ENCODE results near the gene GGTLC1.

GGTLC1 gene

DNA sequence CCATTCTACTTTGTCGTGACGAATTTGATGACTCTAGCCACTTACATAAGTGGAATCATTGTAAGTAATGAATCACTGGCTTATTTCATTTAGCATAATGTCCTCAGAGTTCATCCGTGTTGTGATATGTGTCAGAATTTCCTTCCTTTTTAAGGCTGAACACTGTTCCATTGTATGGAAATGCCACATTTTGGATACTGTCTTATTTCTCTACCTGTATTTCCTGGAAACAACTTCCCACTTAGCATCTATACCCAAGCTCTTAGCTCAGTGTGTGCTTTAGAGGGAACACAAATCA, 28.8 kb upstream of the GGTLC1 start:
- Histone ChIP-seq H3K27me3 (ENCODE audit: control insufficient read depth in 1 of 2, insufficient read depth in 1 of 2, low read length in 2 of 2) (peaks cover 32 to 51% of the 10 kb centered on the region in 2 experiments), H3K4me1 (ENCODE audit: control insufficient read depth, insufficient read depth, low read depth, low read length) (no peaks in the 10 kb centered on the region), H4K91ac (ENCODE audit: low read length) (no peak overlapping the region), H2BK15ac (ENCODE audit: low read depth, poor library complexity, severe bottlenecking) (no peak overlapping the region), H3K9ac (ENCODE audit: low read length) (no peak overlapping the region), H2AK5ac (ENCODE audit: low read length, severe bottlenecking) (no peak overlapping the region), H3K4me2 (ENCODE audit: low read length, poor library complexity, severe bottlenecking) (no peak overlapping the region), H3K18ac (ENCODE audit: low read depth in 1 of 2, low read length in 2 of 2) (no peak overlapping the region), H2BK12ac (ENCODE audit: low read length in 2 of 2) (no peak overlapping the region), H3K27ac (ENCODE audit: low read length, poor library complexity, severe bottlenecking) (no peak overlapping the region), H2BK120ac (ENCODE audit: low read depth, low read length) (no peak overlapping the region), H3K9me3 (ENCODE audit: control insufficient read depth, low read length) (no peaks in the 10 kb centered on the region), H4K8ac (ENCODE audit: low read length) (no peak overlapping the region), H2AFZ (ENCODE audit: low read depth, low read length) (no peak overlapping the region), H3K4me3 (ENCODE audit: insufficient read depth in 1 of 2, low read depth in 1 of 2, low read length in 2 of 2) (no peak overlapping the region), H3K23ac (ENCODE audit: low read length in 2 of 2) (no peak overlapping the region), H3K36me3 (ENCODE audit: control insufficient read depth in 1 of 2, insufficient read depth in 2 of 2, low read depth in 1 of 2, low read length in 2 of 2) (no peaks in the 10 kb centered on the region), H3K14ac (ENCODE audit: low read length in 2 of 2) (no peak overlapping the region), H3K4ac (ENCODE audit: low read depth in 1 of 2, low read length in 2 of 2) (no peak overlapping the region), H2BK5ac (ENCODE audit: low read depth, low read length, poor library complexity, severe bottlenecking) (no peak overlapping the region), H3K79me1 (replicated peaks; ENCODE audit: low read length, poor library complexity, severe bottlenecking) (no peaks in the 10 kb centered on the region)
- WGBS, result 60% methylated on average over 1 of the region's 3 CpGs
- no peak for DNase-seq

DNA sequence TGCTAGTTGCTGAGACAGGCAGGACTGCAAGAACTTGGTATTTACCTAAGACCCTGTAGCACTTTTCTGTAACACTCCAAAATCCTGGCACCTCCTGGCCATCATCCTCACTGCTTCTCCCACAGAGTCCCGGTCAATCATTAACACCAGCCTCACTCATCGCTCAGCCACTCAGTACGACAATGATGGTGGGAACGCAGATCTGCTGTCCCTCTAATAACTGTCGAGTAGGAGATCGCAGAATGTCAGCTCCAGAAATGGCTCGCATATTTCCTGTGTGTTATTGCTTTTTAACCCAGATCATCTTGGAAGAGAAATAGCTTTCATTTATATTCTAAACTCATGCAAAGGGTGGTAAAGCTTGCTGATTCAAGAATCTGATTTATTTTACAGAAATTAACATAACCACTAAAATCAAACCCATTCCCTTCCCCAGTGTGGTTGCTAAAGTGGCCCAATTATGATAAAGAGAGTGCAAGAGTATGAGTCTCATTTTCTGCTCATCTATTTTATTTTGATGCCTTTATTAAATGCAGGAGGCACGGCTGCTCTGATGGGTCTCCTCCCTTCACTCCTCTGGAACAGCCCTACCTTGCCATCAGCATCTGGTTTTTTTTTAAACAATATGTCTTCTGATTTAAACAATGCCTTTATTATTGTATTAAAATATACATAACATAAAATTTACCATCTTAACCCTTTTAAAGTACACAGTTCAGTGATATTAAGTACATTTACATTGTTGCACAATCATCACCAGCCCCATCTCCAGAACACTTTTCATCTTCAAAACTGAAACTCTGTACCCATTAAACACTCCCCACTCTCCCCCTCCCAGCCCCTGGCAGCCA, 28.3 kb upstream of the GGTLC1 start:
- DNase-seq, result no peak
- H3K4me1 ChIP-seq (ENCODE audit: control insufficient read depth, insufficient read depth, low read depth, low read length), result no peaks in the 10 kb centered on the region
- no peak overlapping the region for H3K4me3 ChIP-seq (ENCODE audit: insufficient read depth in 1 of 2, low read depth in 1 of 2, low read length in 2 of 2)
- H2BK15ac ChIP-seq (ENCODE audit: low read depth, poor library complexity, severe bottlenecking), result no peak overlapping the region
- H3K79me1 ChIP-seq (replicated peaks; ENCODE audit: low read length, poor library complexity, severe bottlenecking), result no peaks in the 10 kb centered on the region
- H3K14ac ChIP-seq (ENCODE audit: low read length in 2 of 2), result no peak overlapping the region
- H3K9me3 ChIP-seq (ENCODE audit: control insufficient read depth, low read length), result no peaks in the 10 kb centered on the region
- no peak overlapping the region for H2AK5ac ChIP-seq (ENCODE audit: low read length, severe bottlenecking)
- no peak overlapping the region for H3K27ac ChIP-seq (ENCODE audit: low read length, poor library complexity, severe bottlenecking)
- H3K36me3 ChIP-seq (ENCODE audit: control insufficient read depth in 1 of 2, insufficient read depth in 2 of 2, low read depth in 1 of 2, low read length in 2 of 2), result no peaks in the 10 kb centered on the region
- H4K8ac ChIP-seq (ENCODE audit: low read length), result no peak overlapping the region
- no peak overlapping the region for H4K91ac ChIP-seq (ENCODE audit: low read length)
- H3K4me2 ChIP-seq (ENCODE audit: low read length, poor library complexity, severe bottlenecking), result no peak overlapping the region
- H3K4ac ChIP-seq (ENCODE audit: low read depth in 1 of 2, low read length in 2 of 2), result no peak overlapping the region
- peaks cover 32 to 57% of the 10 kb centered on the region in 2 experiments for H3K27me3 ChIP-seq (ENCODE audit: control insufficient read depth in 1 of 2, insufficient read depth in 1 of 2, low read length in 2 of 2)
- H2BK12ac ChIP-seq (ENCODE audit: low read length in 2 of 2), result no peak overlapping the region
- H2AFZ ChIP-seq (ENCODE audit: low read depth, low read length), result no peak overlapping the region
- H3K9ac ChIP-seq (ENCODE audit: low read length), result no peak overlapping the region
- 84% methylated on average over 7 of the region's 8 CpGs for WGBS
- no peak overlapping the region for H3K23ac ChIP-seq (ENCODE audit: low read length in 2 of 2)
- no peak overlapping the region for H3K18ac ChIP-seq (ENCODE audit: low read depth in 1 of 2, low read length in 2 of 2)
- no peak overlapping the region for H2BK120ac ChIP-seq (ENCODE audit: low read depth, low read length)
- H2BK5ac ChIP-seq (ENCODE audit: low read depth, low read length, poor library complexity, severe bottlenecking), result no peak overlapping the region

DNA sequence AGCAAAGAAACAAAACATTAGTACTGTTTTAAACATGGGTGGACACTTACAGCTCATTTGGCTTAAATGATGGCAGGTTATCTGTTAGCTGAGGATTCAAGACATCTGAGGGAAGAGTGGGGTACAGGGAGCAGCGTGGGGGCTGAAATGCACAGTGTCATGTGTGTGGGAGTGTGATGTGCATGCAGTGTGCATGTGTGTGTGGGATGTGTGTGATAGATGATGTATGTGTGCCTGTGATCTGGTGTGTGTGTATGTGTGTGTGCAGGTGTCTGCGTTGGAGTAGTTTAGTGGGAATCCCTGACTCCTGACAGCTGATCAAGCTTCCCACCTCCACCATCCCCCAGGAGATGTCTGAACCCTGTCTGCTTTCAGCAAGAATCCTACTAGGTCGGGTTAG, 25.4 kb upstream of the GGTLC1 start:
- Histone ChIP-seq H2BK5ac (ENCODE audit: low read depth, low read length, poor library complexity, severe bottlenecking) (no peak overlapping the region), H2AK5ac (ENCODE audit: low read length, severe bottlenecking) (no peak overlapping the region), H3K79me1 (replicated peaks; ENCODE audit: low read length, poor library complexity, severe bottlenecking) (no peaks in the 10 kb centered on the region), H3K4me3 (ENCODE audit: insufficient read depth in 1 of 2, low read depth in 1 of 2, low read length in 2 of 2) (no peak overlapping the region), H2BK120ac (ENCODE audit: low read depth, low read length) (no peak overlapping the region), H4K91ac (ENCODE audit: low read length) (no peak overlapping the region), H3K4ac (ENCODE audit: low read depth in 1 of 2, low read length in 2 of 2) (no peak overlapping the region), H4K8ac (ENCODE audit: low read length) (no peak overlapping the region), H2BK12ac (ENCODE audit: low read length in 2 of 2) (no peak overlapping the region), H2AFZ (ENCODE audit: low read depth, low read length) (no peak overlapping the region), H3K27me3 (ENCODE audit: control insufficient read depth in 1 of 2, insufficient read depth in 1 of 2, low read length in 2 of 2) (peaks cover 32 to 62% of the 10 kb centered on the region in 2 experiments), H3K18ac (ENCODE audit: low read depth in 1 of 2, low read length in 2 of 2) (no peak overlapping the region), H3K4me1 (ENCODE audit: control insufficient read depth, insufficient read depth, low read depth, low read length) (no peaks in the 10 kb centered on the region), H3K27ac (ENCODE audit: low read length, poor library complexity, severe bottlenecking) (no peak overlapping the region), H3K9ac (ENCODE audit: low read length) (no peak overlapping the region), H3K23ac (ENCODE audit: low read length in 2 of 2) (no peak overlapping the region), H3K9me3 (ENCODE audit: control insufficient read depth, low read length) (no peaks in the 10 kb centered on the region), H3K14ac (ENCODE audit: low read length in 2 of 2) (no peak overlapping the region), H2BK15ac (ENCODE audit: low read depth, poor library complexity, severe bottlenecking) (no peak overlapping the region), H3K36me3 (ENCODE audit: control insufficient read depth in 1 of 2, insufficient read depth in 2 of 2, low read depth in 1 of 2, low read length in 2 of 2) (no peaks in the 10 kb centered on the region), H3K4me2 (ENCODE audit: low read length, poor library complexity, severe bottlenecking) (no peak overlapping the region)
- no peak for DNase-seq
- 58% methylated on average over 2 of the region's 3 CpGs for WGBS

DNA sequence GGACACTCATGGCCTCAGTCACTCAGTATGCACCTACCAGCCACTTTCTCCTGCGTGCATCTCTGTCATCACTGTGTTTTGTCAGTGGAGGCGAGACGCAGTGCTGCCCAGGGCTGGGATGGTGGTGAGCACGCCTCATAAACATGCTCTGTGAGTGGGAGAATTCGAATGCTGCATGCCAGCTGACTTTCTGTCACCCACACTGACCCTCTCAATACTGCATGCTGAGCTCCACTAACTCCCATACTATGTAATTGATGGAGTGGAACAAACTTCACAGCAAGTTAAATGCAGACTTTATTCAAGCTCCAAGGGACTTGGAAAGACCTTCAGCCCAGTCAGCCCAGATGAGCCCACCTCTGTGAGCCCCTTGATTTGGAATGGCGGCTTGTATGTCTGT, 22.7 kb upstream of the GGTLC1 start:
- no peaks in the 10 kb centered on the region for H3K9me3 ChIP-seq (ENCODE audit: control insufficient read depth, low read length)
- no peak overlapping the region for H2BK120ac ChIP-seq (ENCODE audit: low read depth, low read length)
- H2AFZ ChIP-seq (ENCODE audit: low read depth, low read length), result no peak overlapping the region
- no peak overlapping the region for H3K27ac ChIP-seq (ENCODE audit: low read length, poor library complexity, severe bottlenecking)
- H3K9ac ChIP-seq (ENCODE audit: low read length), result no peak overlapping the region
- no peak overlapping the region for H4K8ac ChIP-seq (ENCODE audit: low read length)
- no peak overlapping the region for H2BK5ac ChIP-seq (ENCODE audit: low read depth, low read length, poor library complexity, severe bottlenecking)
- no peak overlapping the region for H3K4me2 ChIP-seq (ENCODE audit: low read length, poor library complexity, severe bottlenecking)
- H4K91ac ChIP-seq (ENCODE audit: low read length), result no peak overlapping the region
- no peak for DNase-seq
- H3K79me1 ChIP-seq (replicated peaks; ENCODE audit: low read length, poor library complexity, severe bottlenecking), result no peaks in the 10 kb centered on the region
- H2AK5ac ChIP-seq (ENCODE audit: low read length, severe bottlenecking), result no peak overlapping the region
- no peak overlapping the region for H3K18ac ChIP-seq (ENCODE audit: low read depth in 1 of 2, low read length in 2 of 2)
- H3K14ac ChIP-seq (ENCODE audit: low read length in 2 of 2), result no peak overlapping the region
- H3K4me3 ChIP-seq (ENCODE audit: insufficient read depth in 1 of 2, low read depth in 1 of 2, low read length in 2 of 2), result no peak overlapping the region
- H2BK12ac ChIP-seq (ENCODE audit: low read length in 2 of 2), result no peak overlapping the region
- peaks cover 47 to 63% of the 10 kb centered on the region in 2 experiments for H3K27me3 ChIP-seq (ENCODE audit: control insufficient read depth in 1 of 2, insufficient read depth in 1 of 2, low read length in 2 of 2)
- H3K36me3 ChIP-seq (ENCODE audit: control insufficient read depth in 1 of 2, insufficient read depth in 2 of 2, low read depth in 1 of 2, low read length in 2 of 2), result no peaks in the 10 kb centered on the region
- WGBS, result 50% methylated on average over 2 of the region's 6 CpGs
- no peak overlapping the region for H3K23ac ChIP-seq (ENCODE audit: low read length in 2 of 2)
- no peak overlapping the region for H3K4ac ChIP-seq (ENCODE audit: low read depth in 1 of 2, low read length in 2 of 2)
- no peak overlapping the region for H2BK15ac ChIP-seq (ENCODE audit: low read depth, poor library complexity, severe bottlenecking)
- no peaks in the 10 kb centered on the region for H3K4me1 ChIP-seq (ENCODE audit: control insufficient read depth, insufficient read depth, low read depth, low read length)

Data from mesenchymal stem cell (in vitro differentiated cells and primary cell).